GM19025 (cell line): ENCODE data around the gene DOCK9.

Experiments used
- ATAC-seq: cut with Tn5 transposase; IDR thresholded peaks from one replicate; pipeline ENCODE4 v1.9.1; 2021; ENCODE audit warnings: mild to moderate bottlenecking, low read depth, moderate library complexity; ENCODE audit not compliant: unreplicated experiment

DOCK9 gene

GRCh38 chr13:98997738-98998641, 20.1 kb upstream of the DOCK9 start:
- ATAC-seq: no peak

GRCh38 chr13:98997011-98997730, 19.3 kb upstream of the DOCK9 start:
- no peak for ATAC-seq

GRCh38 chr13:98996046-98996445, 18.2 kb upstream of the DOCK9 start:
- ATAC-seq: no peak

GRCh38 chr13:98994896-98995295, 17.0 kb upstream of the DOCK9 start:
- no peak for ATAC-seq

GRCh38 chr13:98994080-98994479, 16.2 kb upstream of the DOCK9 start:
- ATAC-seq: no peak

- ATAC-seq: no peak
Measured at GRCh38 chr13:98992355-98992754, 14.5 kb upstream of the DOCK9 start.

- no peak for ATAC-seq
Measured at GRCh38 chr13:98990701-98991100, 12.8 kb upstream of the DOCK9 start.

GRCh38 chr13:98989469-98990235, 11.8 kb upstream of the DOCK9 start:
- no peak for ATAC-seq

GRCh38 chr13:98988780-98989179, 10.9 kb upstream of the DOCK9 start:
- ATAC-seq: no peak

GRCh38 chr13:98988277-98988676, 10.4 kb upstream of the DOCK9 start:
- ATAC-seq: no peak

GRCh38 chr13:98987275-98987674, 9.4 kb upstream of the DOCK9 start:
- no peak for ATAC-seq

- ATAC-seq: no peak
Measured at GRCh38 chr13:98986226-98986846, 8.5 kb upstream of the DOCK9 start.

GRCh38 chr13:98985591-98985990, 7.7 kb upstream of the DOCK9 start:
- ATAC-seq: no peak

GRCh38 chr13:98984983-98985382, 7.1 kb upstream of the DOCK9 start:
- ATAC-seq: no peak

GRCh38 chr13:98984118-98984517, 6.3 kb upstream of the DOCK9 start:
- ATAC-seq: no peak

GRCh38 chr13:98983182-98983581, 5.3 kb upstream of the DOCK9 start:
- ATAC-seq: no peak

GRCh38 chr13:98981369-98982080, 3.7 kb upstream of the DOCK9 start:
- no peak for ATAC-seq

GRCh38 chr13:98979012-98979660, 1.3 kb upstream of the DOCK9 start:
- ATAC-seq: no peak

- no peak for ATAC-seq
Measured at GRCh38 chr13:98978280-98978679, 416 bp upstream of the DOCK9 start.
